NCI-H345 treated with DMSO at 0.1 percent for 48 hours (cell line): ENCODE measurements around the gene UGT3A2.

ENCODE experiments used
- DNase-seq: peaks from one replicate; lab custom pipeline; 2025; ENCODE audit not compliant: unreplicated experiment; lab: John Stamatoyannopoulos, UW

UGT3A2 gene

DNA sequence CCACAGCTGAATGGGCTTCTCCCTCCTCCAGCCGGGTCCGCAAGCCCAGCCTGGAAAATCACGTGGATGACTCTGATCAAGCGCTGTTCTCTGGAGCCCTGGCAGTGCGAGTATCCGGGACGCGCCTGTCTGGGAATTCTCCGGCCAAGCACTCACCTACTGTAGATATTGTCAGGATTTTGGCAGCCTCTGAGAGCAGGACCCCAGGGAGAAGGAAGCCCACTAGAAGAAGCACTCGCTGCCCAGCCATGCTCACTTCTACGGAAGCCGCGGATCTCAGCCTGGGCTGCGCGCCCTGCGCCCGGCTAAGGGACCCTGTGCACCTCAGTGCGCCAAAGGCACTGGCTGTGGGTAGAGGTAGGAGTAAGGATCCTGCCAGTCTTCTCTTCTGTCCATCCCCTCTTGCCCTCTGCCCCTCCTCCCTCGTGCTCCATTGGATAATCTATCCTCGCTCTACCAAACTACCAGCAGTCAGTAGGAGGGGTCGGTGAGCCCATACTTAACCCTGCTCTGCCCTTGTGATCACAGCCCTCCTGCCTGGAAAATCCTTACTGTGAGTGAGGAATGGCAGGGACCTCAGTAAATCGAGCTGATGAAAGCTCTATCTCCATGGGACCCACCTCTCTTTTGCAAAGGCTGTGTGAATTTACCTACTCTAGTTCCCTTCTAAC is at the start of gene UGT3A2:
Gene UGT3A2, minus strand, starts transcription at position 343 of the 671 bp plus-strand sequence. Its CDS starts 93 bp downstream, at position 250.
- no peak for DNase-seq

DNA sequence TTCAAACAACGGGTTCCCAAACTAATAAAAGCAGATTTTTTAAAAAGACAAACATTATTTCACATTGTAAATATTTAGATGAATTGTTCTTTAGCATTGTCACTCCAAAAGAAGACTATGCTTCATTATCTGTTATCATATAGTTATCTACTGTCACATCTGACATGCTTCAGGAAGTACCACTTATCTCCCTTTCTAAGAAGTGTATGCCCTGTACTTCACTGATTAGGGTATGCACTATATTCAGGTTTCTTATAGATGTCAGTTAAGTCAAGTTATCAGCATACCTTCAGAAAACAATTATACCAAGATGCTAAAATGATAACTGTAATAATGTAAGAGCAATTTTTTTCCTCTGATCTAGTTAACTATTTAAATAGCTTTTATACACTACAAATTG is 44.6 kb upstream of the UGT3A2 start:
- DNase-seq, result no peak

GRCh38 chr5:36108758-36109460 is 42.2 kb upstream of the UGT3A2 start:
- no peak for DNase-seq

DNA sequence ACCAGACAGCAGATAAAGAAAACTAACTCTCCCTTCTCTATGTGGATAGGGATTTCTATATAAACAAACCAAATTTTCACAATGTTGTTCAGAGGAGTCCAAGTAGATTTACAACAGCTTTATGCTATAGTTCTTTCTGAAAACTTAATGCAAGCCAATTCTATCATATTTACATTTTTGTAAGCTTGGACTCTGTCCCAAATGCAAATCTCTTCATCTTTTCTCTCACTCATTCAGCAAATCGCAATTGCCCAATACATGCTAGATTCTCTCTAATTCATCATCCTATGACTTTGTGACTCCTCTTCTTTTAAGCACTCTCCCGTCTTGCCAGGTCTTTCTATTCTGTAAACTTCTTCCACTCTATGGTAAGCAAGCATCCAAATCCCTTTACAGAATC is 39.1 kb upstream of the UGT3A2 start:
- no peak for DNase-seq

- DNase-seq, result no peak
Measured at GRCh38 chr5:36099748-36100147, 33.1 kb upstream of the UGT3A2 start.

DNA sequence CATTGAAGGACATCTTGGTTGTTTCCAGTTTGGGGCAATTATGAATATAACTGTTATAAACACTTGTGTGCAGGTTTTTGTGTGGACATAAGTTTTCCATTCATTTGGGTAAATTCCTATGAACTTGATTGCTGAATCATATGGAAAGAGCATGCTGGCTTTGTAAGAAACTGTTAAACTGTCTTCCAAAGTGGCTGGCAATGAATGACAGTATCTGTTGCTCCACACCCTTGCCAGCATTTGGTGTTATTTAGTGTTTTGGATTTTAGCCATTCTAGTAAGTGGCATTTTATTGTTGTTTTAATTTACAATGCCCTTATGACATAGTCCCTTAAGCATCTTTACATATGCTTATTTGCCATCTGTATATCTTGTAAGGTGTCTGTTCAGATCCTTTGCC is 29.8 kb upstream of the UGT3A2 start:
- DNase-seq, result no peak

DNA sequence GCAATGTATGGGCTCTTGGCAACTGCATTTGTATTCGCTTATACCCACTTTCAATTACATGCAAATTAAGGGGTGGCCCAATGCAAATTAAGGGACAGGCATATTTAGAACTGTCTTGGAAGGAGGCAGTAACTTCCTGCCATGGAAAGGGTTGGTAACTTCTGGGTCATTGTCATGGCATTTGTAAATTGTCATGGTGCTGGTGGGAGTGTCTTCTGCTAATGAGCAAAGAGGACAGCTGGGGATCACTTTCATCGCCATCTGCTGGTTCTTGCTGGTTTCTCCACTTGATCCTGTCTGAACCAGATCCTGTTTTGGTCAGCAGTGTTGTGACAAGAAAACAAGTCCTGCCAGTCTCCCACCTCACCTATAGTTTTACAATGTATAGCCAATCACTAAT is 23.3 kb upstream of the UGT3A2 start:
- no peak for DNase-seq

DNA sequence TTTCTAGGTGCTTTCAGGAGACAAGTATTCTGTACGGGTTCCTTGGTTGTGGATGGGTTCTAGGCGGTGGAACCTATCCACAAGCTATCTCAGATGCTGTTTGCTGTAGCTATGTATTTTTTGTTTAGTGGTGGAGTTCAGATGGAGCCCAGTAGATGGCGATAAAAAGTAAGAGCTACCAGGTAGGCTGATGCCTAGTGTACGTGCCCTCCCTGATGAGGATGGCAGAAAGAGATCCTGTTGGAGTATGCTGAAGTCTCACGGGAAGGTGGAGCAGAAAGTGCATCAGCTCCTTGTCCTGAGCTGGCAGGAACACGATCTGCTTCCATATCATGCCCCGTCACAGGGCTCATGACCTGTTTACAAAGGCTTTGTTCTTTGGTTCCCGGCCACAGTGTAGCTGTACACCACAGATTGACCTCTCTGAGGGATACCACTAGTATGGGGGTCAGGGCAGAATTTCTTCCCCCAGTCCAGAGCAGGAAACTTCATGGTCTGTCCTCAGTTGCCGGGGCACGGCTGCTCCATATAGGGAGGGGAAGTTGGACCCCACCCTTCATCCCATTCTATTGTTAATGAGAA is 12.6 kb upstream of the UGT3A2 start:
- peak; percentile 48 for DNase-seq

DNA sequence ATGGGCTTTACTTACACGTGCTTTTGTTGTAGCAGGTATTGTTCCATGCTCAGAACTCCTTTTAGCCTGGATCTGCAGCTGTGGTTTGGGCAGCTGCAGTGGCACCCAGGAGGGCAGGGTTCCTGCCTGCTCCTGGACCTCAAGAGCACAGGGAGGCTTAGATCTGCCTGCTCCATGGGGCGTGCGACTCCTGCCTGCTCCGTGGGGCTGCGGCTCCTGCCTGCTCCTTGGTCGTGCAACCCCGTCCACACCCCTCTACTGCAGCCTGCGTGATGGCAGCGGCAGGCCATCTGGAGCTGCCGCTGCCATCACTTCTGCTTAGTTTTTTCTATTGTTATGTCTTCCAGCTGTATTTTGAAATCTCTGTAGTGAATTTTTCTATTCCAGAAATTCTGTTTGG is 11.7 kb upstream of the UGT3A2 start:
- no peak for DNase-seq

- peak; percentile 68 for DNase-seq
Measured at GRCh38 chr5:36073595-36074216, 7.0 kb upstream of the UGT3A2 start.

- DNase-seq, result no peak
Measured at GRCh38 chr5:36070687-36071571, 4.2 kb upstream of the UGT3A2 start.

DNA sequence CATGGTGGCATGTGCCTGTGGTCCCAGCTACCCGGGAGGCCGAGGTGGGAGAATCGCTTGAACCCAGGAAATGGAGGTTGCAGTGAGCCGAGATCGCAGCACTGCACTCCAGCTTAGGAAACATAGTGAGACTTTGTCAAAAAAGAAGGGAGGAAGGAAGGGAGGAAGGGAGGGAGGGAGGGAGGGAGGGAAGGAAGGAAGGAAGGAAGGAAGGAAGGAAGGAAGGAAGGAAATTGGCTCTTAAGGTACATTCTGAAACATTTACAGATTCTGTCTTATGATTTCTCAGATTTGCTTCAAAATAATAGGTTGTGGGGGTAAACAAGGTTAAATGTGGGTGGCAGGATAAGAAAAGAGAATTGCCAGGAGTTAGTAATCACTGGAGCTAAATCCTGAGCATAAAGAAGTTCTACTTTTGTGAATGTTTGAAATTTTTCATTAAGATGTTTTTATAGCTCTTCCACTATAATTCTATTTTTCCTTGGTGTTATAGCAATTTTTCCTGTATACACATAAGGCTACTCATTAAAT is 2.1 kb upstream of the UGT3A2 start:
- no peak for DNase-seq

- no peak for DNase-seq
Measured at GRCh38 chr5:36066001-36066539, 612 bp downstream of the UGT3A2 start.

GRCh38 chr5:36060420-36060887 is 6.2 kb downstream of the UGT3A2 start:
- no peak for DNase-seq

GRCh38 chr5:36059571-36060419 is 6.9 kb downstream of the UGT3A2 start:
- DNase-seq, result no peak

GRCh38 chr5:36058776-36059175 is 7.9 kb downstream of the UGT3A2 start:
- DNase-seq, result no peak

DNA sequence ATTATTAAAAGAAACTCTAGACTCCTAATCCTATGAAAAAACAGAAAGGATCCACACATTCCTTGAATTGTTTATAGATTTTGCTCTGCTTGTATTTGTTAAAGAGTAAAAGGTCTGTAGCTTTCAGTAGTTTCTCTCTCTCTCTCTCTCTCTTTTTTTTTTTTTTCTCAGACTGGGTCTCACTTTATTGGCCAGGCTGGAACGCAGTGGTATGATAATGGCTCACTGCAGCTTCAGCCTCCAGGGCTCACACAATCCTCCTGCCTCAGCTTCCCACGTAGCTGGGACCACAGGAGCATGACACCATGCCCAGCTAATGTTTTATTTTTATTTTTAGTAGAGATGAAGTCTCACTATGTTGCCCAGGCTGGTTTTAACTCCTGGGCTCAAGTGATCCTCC is 9.3 kb downstream of the UGT3A2 start:
- DNase-seq, result no peak

DNA sequence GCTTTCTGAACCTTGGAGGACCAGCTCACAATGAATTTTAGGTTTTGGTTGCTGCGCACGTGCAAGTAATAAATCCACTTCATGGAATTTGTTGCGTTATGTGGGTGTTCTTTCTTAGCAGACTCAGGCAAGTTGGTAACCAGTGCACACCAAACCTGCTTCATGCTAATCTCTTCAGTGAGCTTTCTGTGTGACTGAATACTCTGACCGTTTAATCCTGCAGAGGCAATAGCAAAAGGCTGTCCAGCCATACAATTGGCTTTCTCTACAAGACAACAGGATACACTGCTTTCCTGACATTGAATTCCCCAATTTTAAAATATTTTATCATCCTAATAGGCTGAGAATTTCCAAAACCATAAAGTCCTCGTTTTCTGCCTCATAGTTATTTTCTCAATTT is 10.3 kb downstream of the UGT3A2 start:
- DNase-seq, result no peak

DNA sequence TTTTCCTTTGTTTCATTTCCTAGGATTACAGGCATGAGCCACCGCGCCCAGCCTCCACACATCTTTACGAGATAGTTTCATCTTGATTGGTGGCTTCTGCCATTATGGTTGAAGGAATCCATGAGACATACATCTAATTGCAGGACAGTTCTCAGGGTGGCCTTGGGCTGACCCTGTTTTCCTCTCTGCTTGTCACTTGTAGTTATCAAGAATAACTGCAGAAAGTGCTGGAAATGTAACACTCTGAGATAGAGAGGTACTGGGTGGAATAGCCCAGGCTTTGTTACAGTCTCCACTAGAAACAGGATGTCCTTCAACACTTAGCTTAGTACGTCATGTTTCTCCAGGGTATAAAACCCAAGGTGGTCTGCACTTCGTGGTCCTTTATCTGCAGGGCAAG is 10.7 kb downstream of the UGT3A2 start:
- no peak for DNase-seq
